ENCODE data around the gene MRS2.

DNA sequence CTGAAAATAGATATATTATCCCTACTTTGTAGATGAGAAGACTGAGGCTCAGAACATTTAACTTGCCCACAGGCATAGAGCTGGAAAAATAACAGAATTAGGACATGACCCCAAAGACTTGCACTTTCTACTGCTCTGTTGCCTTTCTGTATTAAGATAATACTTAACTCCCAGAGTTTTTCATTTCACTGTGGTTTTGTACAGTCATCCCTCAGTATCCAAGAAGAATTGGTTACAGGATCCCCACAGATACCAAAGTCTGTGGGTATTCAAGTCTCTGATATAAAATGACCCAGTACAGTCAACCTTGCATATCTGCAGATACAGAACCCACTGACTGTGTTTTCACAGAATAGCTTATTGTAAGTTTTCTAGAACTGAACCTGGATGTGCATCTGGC lies 16.8 kb downstream of the MRS2 start:
- TF ChIP-seq, protein P1, sequence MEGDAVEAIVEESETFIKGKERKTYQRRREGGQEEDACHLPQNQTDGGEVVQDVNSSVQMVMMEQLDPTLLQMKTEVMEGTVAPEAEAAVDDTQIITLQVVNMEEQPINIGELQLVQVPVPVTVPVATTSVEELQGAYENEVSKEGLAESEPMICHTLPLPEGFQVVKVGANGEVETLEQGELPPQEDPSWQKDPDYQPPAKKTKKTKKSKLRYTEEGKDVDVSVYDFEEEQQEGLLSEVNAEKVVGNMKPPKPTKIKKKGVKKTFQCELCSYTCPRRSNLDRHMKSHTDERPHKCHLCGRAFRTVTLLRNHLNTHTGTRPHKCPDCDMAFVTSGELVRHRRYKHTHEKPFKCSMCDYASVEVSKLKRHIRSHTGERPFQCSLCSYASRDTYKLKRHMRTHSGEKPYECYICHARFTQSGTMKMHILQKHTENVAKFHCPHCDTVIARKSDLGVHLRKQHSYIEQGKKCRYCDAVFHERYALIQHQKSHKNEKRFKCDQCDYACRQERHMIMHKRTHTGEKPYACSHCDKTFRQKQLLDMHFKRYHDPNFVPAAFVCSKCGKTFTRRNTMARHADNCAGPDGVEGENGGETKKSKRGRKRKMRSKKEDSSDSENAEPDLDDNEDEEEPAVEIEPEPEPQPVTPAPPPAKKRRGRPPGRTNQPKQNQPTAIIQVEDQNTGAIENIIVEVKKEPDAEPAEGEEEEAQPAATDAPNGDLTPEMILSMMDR (IDR thresholded peaks at IDR 0.05): no peak
- TF ChIP-seq POLR2A (IDR thresholded peaks at IDR 0.05): no peak
